ENCODE results near the gene EBI3. TPM values are rescaled to one million over a fixed set of nuclear protein-coding genes. Genes with fewer than 3 reads are reported as not detected.
"Not testable (repeated sequence)": the region's sequence is repeated elsewhere in the genome, so short reads cannot be mapped to it uniquely, and the experiment has no call there.

Gene EBI3
- total RNA-seq, 2 experiments from 2014 or later = not detected

- Histone ChIP-seq H3K79me2 (ENCODE audit: insufficient read depth, low read depth, low read length) (no peaks in the 10 kb centered on the region), H2AFZ (ENCODE audit: low read length) (peak overlapping the region; percentile 27; the same call in 1 of the 2 replicates), H3K9me3 (ENCODE audit: low read length) (peaks cover 5% of the 10 kb centered on the region; the same call in 1 of the 2 replicates), H3K27ac (ENCODE audit: low read depth, low read length, poor library complexity, severe bottlenecking) (peak overlapping the region; percentile 29), H4K20me1 (ENCODE audit: insufficient read depth, low read length) (no peaks in the 10 kb centered on the region), H3K4me3 (ENCODE audit: low read depth, low read length, poor library complexity, severe bottlenecking) (no peak overlapping the region), H3K9me2 (ENCODE audit: insufficient read depth, low read length) (no peaks in the 10 kb centered on the region), H3K4me1 (ENCODE audit: insufficient read depth, low read length, poor library complexity, severe bottlenecking) (peaks cover 22% of the 10 kb centered on the region), H3K36me3 (ENCODE audit: insufficient read depth, low read length) (no peaks in the 10 kb centered on the region), H3K4me2 (ENCODE audit: low read length) (peak overlapping the region; percentile 20)
- ChIA-PET CTCF (ENCODE audit: unreplicated experiment) (no interaction called here), POLR2A (interaction anchor here (0.7 kb wide), 1 partner anchor 959 kb away, joined by 3 read pairs; no protein-coding TSS in a partner anchor)
- TF ChIP-seq CTCF (conservative IDR thresholded peaks at IDR 0.05; ENCODE audit: low read length) = no peak
- no TSS peak for BruUV-seq (replicated peaks)
- DNase-seq (ENCODE audit: low spot score) = peak; percentile 18
- intact Hi-C loops (cut with micrococcal nuclease; ENCODE audit: unreplicated experiment) = no loop called here
Measured at GRCh38 chr19:4241824-4242430, 12.6 kb downstream of the EBI3 start.

- BruUV-seq (replicated peaks); H3K9me2 ChIP-seq (ENCODE audit: insufficient read depth, low read length); H4K20me1 ChIP-seq (ENCODE audit: insufficient read depth, low read length); H3K9me3 ChIP-seq (ENCODE audit: low read length); DNase-seq (ENCODE audit: low spot score); POLR2A ChIA-PET; CTCF ChIA-PET (ENCODE audit: unreplicated experiment): not testable (repeated sequence)
- Histone ChIP-seq H2AFZ (ENCODE audit: low read length) (peak overlapping the region; percentile 89), H3K4me3 (ENCODE audit: low read depth, low read length, poor library complexity, severe bottlenecking) (peak overlapping the region; percentile 74), H3K4me2 (ENCODE audit: low read length) (peak overlapping the region; percentile 74), H3K36me3 (ENCODE audit: insufficient read depth, low read length) (peaks cover 26% of the 10 kb centered on the region), H3K79me2 (ENCODE audit: insufficient read depth, low read depth, low read length) (peaks cover 14% of the 10 kb centered on the region), H3K4me1 (ENCODE audit: insufficient read depth, low read length, poor library complexity, severe bottlenecking) (peaks cover 31% of the 10 kb centered on the region), H3K27ac (ENCODE audit: low read depth, low read length, poor library complexity, severe bottlenecking) (peak overlapping the region; percentile 83)
- intact Hi-C loops (cut with micrococcal nuclease; ENCODE audit: unreplicated experiment) = loop anchor here (2.0 to 5.0 kb wide), 3 partner anchors 63 to 259 kb away; partner anchors contain the start of genes ANKRD24, EEF2, SIRT6 and ZBTB7A
Measured at GRCh38 chr19:4245938-4246337, 16.6 kb downstream of the EBI3 start.

- intact Hi-C loops (cut with micrococcal nuclease; ENCODE audit: unreplicated experiment) = loop anchor here (2.0 to 5.0 kb wide), 3 partner anchors 64 to 260 kb away; partner anchors contain the start of genes ANKRD24, EEF2, SIRT6 and ZBTB7A
- ChIA-PET POLR2A (interaction anchor here (0.6 to 1.2 kb wide), 2 partner anchors 20 to 259 kb away, joined by 3 to 8 read pairs; no protein-coding TSS in a partner anchor), CTCF (ENCODE audit: unreplicated experiment) (no interaction called here)
- Histone ChIP-seq H3K79me2 (ENCODE audit: insufficient read depth, low read depth, low read length) (peaks cover 14% of the 10 kb centered on the region), H3K4me1 (ENCODE audit: insufficient read depth, low read length, poor library complexity, severe bottlenecking) (peaks cover 27% of the 10 kb centered on the region), H3K4me3 (ENCODE audit: low read depth, low read length, poor library complexity, severe bottlenecking) (peak within 1 kb of the TSS; percentile 74), H3K9me3 (ENCODE audit: low read length) (peaks cover 3% of the 10 kb centered on the region; the same call in 1 of the 2 replicates), H2AFZ (ENCODE audit: low read length) (peak within 1 kb of the TSS; percentile 89), H4K20me1 (ENCODE audit: insufficient read depth, low read length) (peaks cover 6% of the 10 kb centered on the region; the same call in 1 of the 2 replicates), H3K9me2 (ENCODE audit: insufficient read depth, low read length) (no peaks in the 10 kb centered on the region), H3K36me3 (ENCODE audit: insufficient read depth, low read length) (peaks cover 37% of the 10 kb centered on the region), H3K27ac (ENCODE audit: low read depth, low read length, poor library complexity, severe bottlenecking) (peak within 1 kb of the TSS; percentile 83), H3K4me2 (ENCODE audit: low read length) (peak within 1 kb of the TSS; percentile 79)
- DNase-seq (ENCODE audit: low spot score) = peak; percentile 100
- TF ChIP-seq EZH2phosphoT487 (IDR thresholded peaks at IDR 0.05; ENCODE audit: borderline replicate concordance, low read depth, low read length) (no peak), CTCF (conservative IDR thresholded peaks at IDR 0.05; ENCODE audit: low read length) (peak; percentile 86)
- BruUV-seq (replicated peaks) = TSS peak; percentile 95
Measured at GRCh38 chr19:4246767-4247593, 17.7 kb downstream of the EBI3 start, which contains the start of gene YJU2. Gene YJU2 (plus strand): TSS chr19:4247080. CDS start chr19:4247147, 67 bp downstream.

Data from OCI-LY7 (cell line).